GM21526 (cell line): ENCODE results near the gene PKIG.
"Not testable (repeated sequence)": the region's sequence is repeated elsewhere in the genome, so short reads cannot be mapped to it uniquely, and the experiment has no call there.

ENCODE experiments used
- ATAC-seq: cut with Tn5 transposase; IDR thresholded peaks from one replicate; pipeline ENCODE4 v1.9.1; 2021; ENCODE audit warnings: moderate library complexity; ENCODE audit not compliant: unreplicated experiment, low FRiP score

Gene PKIG

DNA sequence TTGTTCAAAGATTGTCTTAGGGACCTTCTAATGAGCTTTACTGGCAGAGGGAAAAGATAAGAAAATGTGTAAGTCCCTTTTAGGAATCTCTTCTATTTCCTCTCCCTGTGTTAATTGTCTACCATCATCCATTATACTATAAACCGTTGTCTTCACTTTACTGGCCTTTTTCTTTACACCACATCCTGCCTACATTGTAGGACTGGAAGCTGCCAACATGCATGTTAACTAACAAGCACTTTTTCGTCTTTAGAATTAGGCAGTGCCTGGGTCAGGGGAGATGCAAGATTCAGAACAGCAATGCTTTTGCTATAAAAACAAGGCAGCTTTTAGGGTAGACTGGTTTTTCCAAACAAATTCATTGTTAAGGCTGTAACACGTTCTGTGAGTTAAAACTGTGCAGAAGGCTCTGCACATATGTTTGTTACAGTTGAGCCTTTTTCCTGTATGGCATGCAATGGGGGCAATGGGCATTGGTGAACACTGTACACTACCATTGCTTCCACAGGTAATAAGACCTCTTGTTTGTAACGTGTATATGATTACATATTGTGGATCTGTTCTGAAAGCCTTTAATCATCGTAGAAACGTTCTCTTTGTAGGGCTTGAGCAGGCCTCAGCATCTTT lies 10.9 kb upstream of the PKIG start:
- ATAC-seq: no peak

DNA sequence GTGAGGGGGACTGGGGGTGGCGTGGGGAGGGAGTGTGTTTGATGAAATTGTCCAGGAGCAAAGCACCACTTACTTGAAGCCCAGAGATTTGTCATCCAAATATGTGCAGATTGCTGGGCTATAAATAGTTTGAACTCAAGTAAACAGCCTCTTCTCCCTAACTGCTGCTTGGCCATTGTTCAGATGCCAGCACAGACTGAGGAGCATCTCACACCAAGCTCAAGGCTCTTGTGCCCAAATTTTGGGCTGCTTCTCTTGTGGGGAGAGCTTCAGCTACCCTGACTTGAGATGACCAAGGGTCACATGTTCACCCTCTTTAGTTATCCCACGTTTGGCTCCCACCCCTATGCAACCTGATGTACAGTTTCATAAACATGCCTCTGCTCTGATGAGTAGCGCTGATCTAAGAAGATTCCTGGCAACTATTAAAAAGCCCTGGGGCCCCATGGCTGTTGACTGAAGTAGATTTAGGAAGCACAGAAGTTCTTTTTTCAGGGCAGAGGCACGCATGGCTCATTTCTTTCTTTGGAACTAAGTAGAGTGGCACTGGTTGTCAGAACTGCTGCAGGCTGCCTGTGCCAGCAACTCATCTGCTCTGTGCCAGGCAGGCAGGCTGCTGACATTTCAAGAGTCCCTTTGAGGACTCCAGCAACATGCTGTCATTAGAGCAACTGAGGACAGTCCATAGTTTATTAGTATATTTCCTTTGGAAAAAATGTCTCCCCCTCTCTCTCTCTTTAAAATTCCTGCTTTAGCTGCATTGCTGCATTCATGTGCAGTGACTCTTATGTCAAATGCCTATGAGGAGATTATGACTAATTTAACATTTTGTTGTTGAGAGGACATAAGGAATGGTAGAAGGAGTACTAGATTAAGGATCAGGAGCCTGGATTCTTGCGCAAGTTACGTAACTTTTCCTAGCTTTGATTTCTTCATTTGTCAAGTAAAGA lies 9.6 kb upstream of the PKIG start:
- no peak for ATAC-seq

DNA sequence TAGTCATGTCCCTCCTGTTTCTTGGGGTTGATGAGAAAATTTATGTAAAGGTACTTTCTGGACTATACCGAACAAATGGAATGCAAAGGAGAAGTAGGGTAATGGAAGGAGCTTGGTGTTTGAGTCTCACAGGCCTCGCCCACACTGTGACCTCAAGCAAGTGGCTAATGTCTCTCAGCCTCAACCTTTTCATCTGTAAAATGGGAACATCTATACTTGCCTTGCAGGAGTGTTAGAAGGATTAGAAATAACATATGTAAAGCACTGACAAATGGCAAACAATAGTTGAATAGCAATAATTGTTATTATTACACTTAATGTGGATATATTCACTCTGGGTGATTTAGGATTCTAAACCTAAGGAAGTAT lies 8.9 kb upstream of the PKIG start:
- ATAC-seq: no peak

GRCh38 chr20:44574372-44574771 lies 8.0 kb upstream of the PKIG start:
- no peak for ATAC-seq

GRCh38 chr20:44576297-44576696 lies 6.1 kb upstream of the PKIG start:
- ATAC-seq: no peak

DNA sequence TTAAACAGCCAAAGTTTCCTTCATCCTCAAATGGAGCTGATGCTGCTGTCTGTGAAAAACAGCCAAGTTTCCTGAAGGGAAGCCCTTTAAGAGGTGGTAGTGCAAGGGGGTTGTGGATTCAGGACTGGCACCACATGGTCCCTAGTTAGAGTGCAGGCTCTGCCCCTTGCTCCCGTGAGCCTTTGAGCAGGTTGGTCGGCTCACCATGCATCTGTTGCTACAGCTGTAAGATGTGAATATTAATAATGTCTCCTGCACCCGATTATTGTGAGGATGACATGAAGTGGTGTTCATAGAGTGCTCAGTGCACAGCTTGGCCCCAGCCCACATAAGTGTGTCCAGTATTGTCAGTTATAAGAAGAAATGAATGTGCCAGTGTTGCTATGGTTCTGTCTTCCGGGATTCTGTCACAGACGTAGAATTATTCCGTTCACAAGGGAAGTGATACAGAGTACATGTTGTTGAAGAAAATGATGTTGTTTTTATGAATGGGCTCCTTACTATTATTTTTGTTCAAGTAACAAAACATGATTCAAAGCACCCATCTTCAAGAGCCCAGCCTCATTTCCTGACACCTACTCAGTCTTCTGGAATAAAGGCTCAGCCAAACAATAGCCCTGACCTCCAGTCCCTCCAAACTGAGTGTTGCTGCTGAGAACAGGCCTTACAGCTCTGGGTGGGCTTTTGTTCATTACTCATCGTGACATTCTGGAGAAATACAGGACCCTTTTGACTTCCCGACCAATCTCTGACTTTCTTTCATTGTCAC lies 2.9 kb upstream of the PKIG start:
- ATAC-seq: no peak

GRCh38 chr20:44580581-44581268 lies 1.7 kb upstream of the PKIG start:
- ATAC-seq: no peak

- no peak for ATAC-seq
Observed at GRCh38 chr20:44581515-44581914, 864 bp upstream of the PKIG start.

GRCh38 chr20:44583157-44583556 lies 778 bp downstream of the PKIG start:
- ATAC-seq: no peak

GRCh38 chr20:44584162-44584561 lies 1.8 kb downstream of the PKIG start:
- no peak for ATAC-seq

DNA sequence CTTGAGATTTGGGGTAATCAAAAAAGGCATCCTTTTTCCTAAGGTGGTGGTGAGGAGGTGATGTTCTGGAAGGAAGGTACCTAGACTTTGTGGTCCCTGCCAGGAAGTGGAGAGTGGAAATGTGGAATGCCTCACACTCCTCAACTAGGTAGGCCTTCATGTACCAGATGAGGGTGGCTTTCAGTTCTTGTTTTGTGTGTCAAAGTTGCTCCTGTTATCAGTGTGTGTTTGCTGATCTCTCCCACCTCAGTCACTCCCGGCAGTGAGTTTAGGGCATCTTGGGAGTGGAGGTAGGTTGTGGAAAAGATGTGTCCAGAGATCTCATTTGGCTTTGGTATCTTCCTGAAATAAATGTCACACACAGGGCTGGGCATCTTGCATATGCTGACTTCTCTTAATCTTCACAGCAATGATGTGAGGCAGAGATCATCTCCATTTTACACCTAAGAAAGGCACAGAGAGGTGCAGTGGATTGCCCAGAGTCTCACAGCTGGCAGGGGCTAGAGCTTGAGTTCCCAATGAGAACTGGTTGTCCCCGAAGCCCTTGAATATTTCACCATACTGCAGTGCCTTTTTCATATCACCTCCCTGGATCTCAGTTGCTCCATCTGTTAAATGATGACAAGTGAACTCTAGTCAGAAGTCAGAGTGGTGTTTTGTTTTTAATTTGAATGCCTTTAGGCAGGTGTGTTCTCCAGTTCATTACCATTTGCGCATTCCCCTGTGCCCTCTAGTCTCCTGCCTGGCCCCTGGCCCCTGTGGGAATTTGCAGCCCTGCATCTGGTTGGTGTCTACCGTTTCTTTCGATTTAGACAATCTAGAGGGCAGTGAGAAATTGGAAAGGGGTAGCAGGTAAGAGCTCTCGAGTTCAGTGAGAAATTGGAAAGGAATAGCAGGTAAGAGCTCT lies 2.9 kb downstream of the PKIG start:
- ATAC-seq: no peak

DNA sequence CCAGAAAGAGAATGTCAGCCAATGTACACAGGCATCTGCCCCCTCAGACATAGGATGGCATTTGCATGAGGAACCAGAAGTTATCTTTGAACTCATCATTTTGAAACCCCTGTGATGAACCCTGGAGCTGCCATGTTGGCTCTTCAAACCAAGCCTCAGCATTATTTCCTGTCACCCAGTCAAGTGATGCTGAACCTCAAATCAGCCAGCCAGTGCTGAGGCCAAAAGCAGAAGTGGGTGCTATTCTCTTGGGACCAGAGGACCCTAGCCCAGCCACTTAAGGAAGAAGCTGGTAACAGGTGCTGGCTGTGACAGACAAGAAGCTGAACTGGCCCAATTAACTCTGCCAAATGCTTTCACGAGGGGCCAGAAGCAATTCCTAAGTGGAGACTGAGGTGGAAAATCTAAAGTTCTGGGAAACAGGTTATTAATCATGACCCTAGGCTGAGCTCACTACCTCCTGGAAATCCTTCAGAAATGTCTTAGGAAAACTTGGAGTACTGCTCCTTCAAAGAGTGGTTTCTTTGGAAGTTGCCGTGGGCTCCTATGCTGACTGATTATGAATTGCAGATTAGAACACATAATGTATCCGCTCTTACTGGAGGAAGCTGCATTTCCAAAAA lies 4.0 kb downstream of the PKIG start:
- ATAC-seq: peak; percentile 64

GRCh38 chr20:44587035-44587980 lies 4.9 kb downstream of the PKIG start:
- no peak for ATAC-seq

DNA sequence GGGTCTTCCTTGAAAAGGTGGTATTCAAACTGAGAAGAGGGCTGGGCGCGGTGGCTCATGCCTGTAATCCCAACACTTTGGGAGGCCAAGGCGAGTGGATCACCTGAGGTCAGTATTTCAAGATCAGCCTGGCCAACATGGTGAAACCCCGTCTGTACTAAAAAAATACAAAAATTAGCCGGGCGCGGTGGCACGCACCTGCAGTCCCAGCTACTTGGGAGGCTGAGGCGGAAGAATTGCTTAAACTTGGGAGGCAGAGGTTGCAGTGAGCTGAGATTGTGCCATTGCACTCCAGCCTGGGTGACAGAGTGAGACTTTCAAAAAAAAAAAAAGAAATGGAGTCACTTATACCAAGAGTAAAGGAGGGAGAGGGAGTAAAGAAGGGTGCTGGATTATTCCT lies 5.9 kb downstream of the PKIG start:
- ATAC-seq: not testable (repeated sequence)

GRCh38 chr20:44589537-44589936 lies 7.2 kb downstream of the PKIG start:
- no peak for ATAC-seq

- ATAC-seq: no peak
Observed at GRCh38 chr20:44590980-44591778, 8.8 kb downstream of the PKIG start.

- ATAC-seq: no peak
Observed at GRCh38 chr20:44592366-44592765, 10.0 kb downstream of the PKIG start.
